ENCODE results near the gene MINK1. TPM values are rescaled to one million over a fixed set of nuclear protein-coding genes. Genes with fewer than 3 reads are reported as not detected.

Gene MINK1
- total RNA-seq, 2 experiments from 2014 or later, result 50.8 to 51.5 TPM

DNA sequence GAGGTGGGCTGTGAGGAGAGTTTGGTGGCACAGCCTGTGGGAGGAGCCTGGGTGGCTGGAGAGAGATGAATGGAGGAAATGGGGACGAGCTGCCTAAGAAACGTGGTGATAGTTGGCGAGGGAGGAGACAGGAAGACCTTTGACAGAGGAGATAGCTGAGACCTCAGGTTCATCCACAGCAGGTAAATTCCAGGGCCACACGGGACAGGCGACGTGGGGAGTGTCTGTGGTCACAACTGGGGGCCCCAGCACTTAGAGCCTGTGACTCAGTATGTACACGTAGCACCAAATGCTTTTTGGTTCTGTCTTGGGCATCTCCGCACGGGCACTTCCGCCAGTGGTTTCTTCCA, 7.7 kb downstream of the MINK1 start:
- Mint-ChIP-seq H3K36me3 (ENCODE audit: low read depth) (no peaks in the 10 kb centered on the region), H3K9me3 (no peaks in the 10 kb centered on the region), H3K4me3 (no peak overlapping the region), H3K4me1 (ENCODE audit: low read depth) (peaks cover 33% of the 10 kb centered on the region), H3K27me3 (no peaks in the 10 kb centered on the region), H3K27ac (peak overlapping the region; percentile 13)
- peak; percentile 91 for ATAC-seq
- intact Hi-C loops (cut with micrococcal nuclease), result no loop called here
- POLR2A ChIA-PET, result no interaction called here
- TF ChIP-seq CTCF (IDR thresholded peaks at IDR 0.05), result no peak
- peak; percentile 74 for DNase-seq
- CTCF ChIA-PET, result interaction anchor here (1.0 to 1.3 kb wide), 2 partner anchors 62 to 246 kb away, joined by 3 to 4 read pairs; partner anchors contain the start of gene CHRNE

- Mint-ChIP-seq H3K36me3 (ENCODE audit: low read depth) (no peaks in the 10 kb centered on the region), H3K9me3 (no peaks in the 10 kb centered on the region), H3K27ac (no peak overlapping the region), H3K27me3 (no peaks in the 10 kb centered on the region), H3K4me3 (no peak overlapping the region), H3K4me1 (ENCODE audit: low read depth) (peaks cover 33% of the 10 kb centered on the region)
- no peak for ATAC-seq
- intact Hi-C loops (cut with micrococcal nuclease), result no loop called here
- POLR2A ChIA-PET, result no interaction called here
- CTCF ChIA-PET, result interaction anchor here (1.3 kb wide), 1 partner anchor 20 kb away, joined by 3 read pairs; no protein-coding TSS in a partner anchor
- no peak for TF ChIP-seq CTCF (IDR thresholded peaks at IDR 0.05)
- no peak for DNase-seq
Observed at GRCh38 chr17:4842376-4842775, 9.2 kb downstream of the MINK1 start.

DNA sequence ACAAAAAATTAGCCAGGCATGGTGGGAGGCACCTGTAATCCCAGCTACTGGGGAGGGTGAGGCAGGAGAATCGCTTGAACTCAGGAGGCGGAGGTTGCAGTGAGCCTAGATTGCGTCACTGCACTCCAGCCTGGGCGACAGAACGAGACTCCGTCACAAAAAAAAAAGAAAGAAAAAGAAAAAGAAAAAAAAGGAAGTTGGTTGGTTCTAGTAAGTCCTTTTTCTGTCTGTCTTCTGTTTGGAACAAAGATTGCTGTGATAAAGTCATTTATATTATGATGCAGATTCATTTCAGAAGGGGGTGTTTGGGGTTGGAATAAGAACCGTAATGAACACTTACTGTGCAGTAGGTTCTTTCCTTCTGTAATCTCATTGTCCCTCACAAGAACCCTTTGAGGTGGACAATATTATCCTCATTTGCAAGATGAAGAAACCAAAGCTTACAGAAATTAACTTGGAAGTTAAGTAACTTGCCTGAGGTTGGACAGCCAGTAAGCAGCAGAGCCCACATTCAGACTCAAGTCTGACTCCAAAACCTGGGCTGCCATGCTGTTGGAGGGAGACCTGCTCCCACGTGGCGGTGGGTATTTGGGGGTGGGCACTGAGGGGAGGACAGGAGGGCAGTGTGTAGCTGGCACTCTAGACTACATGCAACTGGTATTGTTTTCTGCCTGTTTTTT, 10.3 kb downstream of the MINK1 start:
- ChIA-PET CTCF (interaction anchor here (1.3 kb wide), 2 partner anchors 18 to 277 kb away, joined by 3 read pairs; no protein-coding TSS in a partner anchor), POLR2A (no interaction called here)
- Mint-ChIP-seq H3K27me3 (no peaks in the 10 kb centered on the region), H3K9me3 (no peaks in the 10 kb centered on the region), H3K4me1 (ENCODE audit: low read depth) (peaks cover 33% of the 10 kb centered on the region), H3K4me3 (no peak overlapping the region), H3K36me3 (ENCODE audit: low read depth) (no peaks in the 10 kb centered on the region), H3K27ac (no peak overlapping the region)
- intact Hi-C loops (cut with micrococcal nuclease), result no loop called here
- ATAC-seq (no peak), DNase-seq (no peak)
- no peak for TF ChIP-seq CTCF (IDR thresholded peaks at IDR 0.05)

- no peak for ATAC-seq
- no peaks in the 10 kb centered on the region for H3K36me3 Mint-ChIP-seq (ENCODE audit: low read depth)
- H3K27me3 Mint-ChIP-seq, result no peaks in the 10 kb centered on the region
- no peak for TF ChIP-seq CTCF (IDR thresholded peaks at IDR 0.05)
- CTCF ChIA-PET, result no interaction called here
- H3K4me3 Mint-ChIP-seq, result no peak overlapping the region
- intact Hi-C loops (cut with micrococcal nuclease), result no loop called here
- H3K9me3 Mint-ChIP-seq, result no peaks in the 10 kb centered on the region
- H3K27ac Mint-ChIP-seq, result no peak overlapping the region
- POLR2A ChIA-PET, result no interaction called here
- no peak for DNase-seq
- peaks cover 27% of the 10 kb centered on the region for H3K4me1 Mint-ChIP-seq (ENCODE audit: low read depth)
Observed at GRCh38 chr17:4845118-4845517, 12.0 kb downstream of the MINK1 start.

DNA sequence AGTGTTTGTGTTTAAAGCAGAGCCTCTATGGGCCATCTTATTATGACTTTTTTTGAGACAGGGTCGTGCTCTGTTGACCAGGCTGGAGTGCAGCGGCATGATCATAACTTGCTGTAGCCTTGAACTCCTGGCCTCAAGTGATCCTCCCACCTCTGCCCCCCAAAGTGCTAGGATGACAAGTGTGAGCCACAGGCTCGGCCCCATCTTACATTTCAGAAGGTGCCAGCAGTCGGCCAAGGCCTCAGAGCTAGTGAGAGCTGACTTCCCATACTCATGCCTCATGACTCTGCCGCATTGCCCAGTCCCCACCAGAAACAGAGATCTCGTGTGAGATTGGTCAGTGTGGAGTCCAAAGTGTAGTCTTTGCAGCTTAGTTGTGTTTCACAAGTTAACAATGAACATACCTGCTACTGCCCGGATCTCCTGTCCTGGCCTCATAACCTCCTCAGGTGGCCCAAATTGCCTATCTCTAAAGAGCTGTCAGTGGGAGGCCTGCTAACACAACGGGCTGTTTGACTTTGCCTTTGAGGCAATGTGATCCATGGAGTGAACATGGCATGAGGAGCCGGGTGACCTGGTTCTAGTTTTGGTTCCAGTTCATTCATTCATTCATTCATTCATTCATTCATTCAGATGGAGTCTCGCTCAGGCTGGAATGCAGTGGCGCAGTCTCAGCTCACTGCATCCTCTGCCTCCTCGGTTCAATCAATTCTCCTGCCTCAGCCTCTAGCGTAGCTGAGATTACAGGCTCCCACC, 13.7 kb downstream of the MINK1 start:
- no peak overlapping the region for H3K27ac Mint-ChIP-seq
- H3K4me1 Mint-ChIP-seq (ENCODE audit: low read depth), result peaks cover 15% of the 10 kb centered on the region
- no peak for TF ChIP-seq CTCF (IDR thresholded peaks at IDR 0.05)
- H3K9me3 Mint-ChIP-seq, result no peaks in the 10 kb centered on the region
- H3K4me3 Mint-ChIP-seq, result no peak overlapping the region
- intact Hi-C loops (cut with micrococcal nuclease), result no loop called here
- DNase-seq, result no peak
- ATAC-seq, result no peak
- CTCF ChIA-PET, result interaction anchor here (0.9 kb wide), 1 partner anchor 57 kb away, joined by 3 read pairs; the partner anchor contains the start of gene CHRNE
- no peaks in the 10 kb centered on the region for H3K36me3 Mint-ChIP-seq (ENCODE audit: low read depth)
- no peaks in the 10 kb centered on the region for H3K27me3 Mint-ChIP-seq
- POLR2A ChIA-PET, result no interaction called here
